ENCODE data around the gene ZFR2. TPM values are rescaled to one million over a fixed set of nuclear protein-coding genes. Genes with fewer than 3 reads are reported as not detected.

The ZFR2 gene
- total RNA-seq, 4 donors from 2014 or later: not detected

DNA sequence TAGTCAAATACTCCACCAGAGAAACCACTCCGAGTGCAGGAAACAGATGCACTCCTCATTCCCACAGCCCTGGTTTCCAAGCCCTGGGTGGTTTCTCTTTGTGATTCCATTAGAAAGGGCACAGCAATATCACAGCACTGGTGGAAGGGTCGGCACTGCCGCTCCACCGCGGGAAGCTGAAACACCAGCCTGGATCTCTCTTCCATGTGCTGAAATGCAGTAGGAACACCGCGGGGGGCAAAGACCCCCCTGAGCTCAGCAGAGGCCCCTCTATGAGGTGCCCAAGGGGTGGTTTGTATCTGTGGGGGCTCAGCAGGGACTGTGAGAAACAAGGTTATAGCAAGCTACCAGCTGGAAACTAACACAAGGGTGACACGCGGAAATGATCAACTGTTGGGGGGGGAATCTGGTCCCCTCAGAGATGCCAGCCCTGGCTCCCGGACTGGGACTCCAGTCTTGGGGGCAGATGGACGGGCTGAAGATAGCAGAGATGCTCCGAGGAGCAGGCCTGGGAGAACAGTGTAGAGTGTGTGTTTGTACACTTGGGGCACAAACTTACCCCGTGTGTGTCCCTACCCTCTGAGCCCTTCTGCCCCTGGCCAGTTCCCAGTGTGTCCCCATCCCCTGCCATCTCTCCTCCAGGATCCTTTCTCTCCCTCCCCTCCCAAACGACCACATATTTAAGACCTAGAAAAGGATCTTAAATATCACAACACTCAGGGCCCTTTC, 1.8 kb downstream of the ZFR2 start:
- Histone ChIP-seq H3K36me3 (no peaks in the 10 kb centered on the region), H3K4me1 (peaks cover 0 to 4% (median 0%) of the 10 kb centered on the region in 4 donors), H3K27me3 (peaks cover 57% of the 10 kb centered on the region), H3K27ac (no peak overlapping the region), H3K9me3 (no peaks in the 10 kb centered on the region), H3K4me3 (no peak overlapping the region)
- intact Hi-C loops (cut with DNase I; ENCODE audit: low total_unique reads) (no loop called here), in situ Hi-C loops (cut with MboI; ENCODE audit: low pct_ligation_motif_present in 1 of 4, low pct_unique_long_range_greater_than_20kb in 1 of 4, low sequenced_read_pairs in 3 of 4) (loop anchor here in 1 of 4 donors (10.0 kb wide), 1 partner anchor 358 kb away; the partner anchor contains the start of gene EBI3)
- no peak for DNase-seq
- TF ChIP-seq, protein P1, sequence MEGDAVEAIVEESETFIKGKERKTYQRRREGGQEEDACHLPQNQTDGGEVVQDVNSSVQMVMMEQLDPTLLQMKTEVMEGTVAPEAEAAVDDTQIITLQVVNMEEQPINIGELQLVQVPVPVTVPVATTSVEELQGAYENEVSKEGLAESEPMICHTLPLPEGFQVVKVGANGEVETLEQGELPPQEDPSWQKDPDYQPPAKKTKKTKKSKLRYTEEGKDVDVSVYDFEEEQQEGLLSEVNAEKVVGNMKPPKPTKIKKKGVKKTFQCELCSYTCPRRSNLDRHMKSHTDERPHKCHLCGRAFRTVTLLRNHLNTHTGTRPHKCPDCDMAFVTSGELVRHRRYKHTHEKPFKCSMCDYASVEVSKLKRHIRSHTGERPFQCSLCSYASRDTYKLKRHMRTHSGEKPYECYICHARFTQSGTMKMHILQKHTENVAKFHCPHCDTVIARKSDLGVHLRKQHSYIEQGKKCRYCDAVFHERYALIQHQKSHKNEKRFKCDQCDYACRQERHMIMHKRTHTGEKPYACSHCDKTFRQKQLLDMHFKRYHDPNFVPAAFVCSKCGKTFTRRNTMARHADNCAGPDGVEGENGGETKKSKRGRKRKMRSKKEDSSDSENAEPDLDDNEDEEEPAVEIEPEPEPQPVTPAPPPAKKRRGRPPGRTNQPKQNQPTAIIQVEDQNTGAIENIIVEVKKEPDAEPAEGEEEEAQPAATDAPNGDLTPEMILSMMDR (IDR thresholded peaks at IDR 0.05): no peak
- TF ChIP-seq EP300 (IDR thresholded peaks at IDR 0.05; ENCODE audit: low read depth): no peak
- 39 to 54% methylated on average over 8 to 14 of the region's 14 CpGs for WGBS, 2 donors (ENCODE audit: low coverage in 1 of 2)

DNA sequence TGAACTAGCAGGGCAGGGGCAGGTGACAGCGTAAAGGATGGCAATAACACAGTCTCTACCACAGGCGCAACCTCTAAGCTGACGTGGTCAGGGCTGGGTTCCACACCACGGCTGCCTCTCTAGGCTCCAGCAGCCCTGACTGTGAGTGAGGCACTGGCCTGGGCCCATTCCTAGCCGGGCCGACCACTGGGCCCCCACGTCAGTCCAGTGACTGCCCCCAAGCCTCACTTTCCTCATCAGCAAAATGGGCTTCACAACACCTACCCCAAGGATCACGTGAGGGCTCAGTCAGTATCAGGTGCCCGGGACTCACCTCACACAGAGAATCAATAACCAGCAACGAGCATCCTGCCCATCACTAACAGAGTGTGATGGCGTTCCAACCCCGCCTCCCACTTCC, 5.2 kb downstream of the ZFR2 start:
- 61% methylated on average over 7 of the region's 12 CpGs; no CpG with 5 or more reads in 1 of the 2 donors for WGBS, 2 donors (ENCODE audit: low coverage in 1 of 2)
- in situ Hi-C loops (cut with MboI; ENCODE audit: low pct_ligation_motif_present in 1 of 4, low pct_unique_long_range_greater_than_20kb in 1 of 4, low sequenced_read_pairs in 3 of 4) (loop anchor here in 1 of 4 donors (10.0 kb wide), 1 partner anchor 361 kb away; the partner anchor contains the start of gene EBI3), intact Hi-C loops (cut with DNase I; ENCODE audit: low total_unique reads) (no loop called here)
- no peaks in the 10 kb centered on the region for H3K36me3 ChIP-seq
- peaks cover 34% of the 10 kb centered on the region for H3K27me3 ChIP-seq
- H3K4me1 ChIP-seq: peaks cover 0 to under 1% (median 0%) of the 10 kb centered on the region in 4 donors
- TF ChIP-seq POLR2AphosphoS5 (IDR thresholded peaks at IDR 0.05): no peak
- TF ChIP-seq EP300 (IDR thresholded peaks at IDR 0.05; ENCODE audit: low read depth): no peak
- TF ChIP-seq, protein P1 (IDR thresholded peaks at IDR 0.05): no peak
- TF ChIP-seq POLR2A (IDR thresholded peaks at IDR 0.05): no peak
- no peak overlapping the region for H3K27ac ChIP-seq
- no peak overlapping the region for H3K4me3 ChIP-seq
- H3K9me3 ChIP-seq: no peaks in the 10 kb centered on the region
- DNase-seq: no peak

DNA sequence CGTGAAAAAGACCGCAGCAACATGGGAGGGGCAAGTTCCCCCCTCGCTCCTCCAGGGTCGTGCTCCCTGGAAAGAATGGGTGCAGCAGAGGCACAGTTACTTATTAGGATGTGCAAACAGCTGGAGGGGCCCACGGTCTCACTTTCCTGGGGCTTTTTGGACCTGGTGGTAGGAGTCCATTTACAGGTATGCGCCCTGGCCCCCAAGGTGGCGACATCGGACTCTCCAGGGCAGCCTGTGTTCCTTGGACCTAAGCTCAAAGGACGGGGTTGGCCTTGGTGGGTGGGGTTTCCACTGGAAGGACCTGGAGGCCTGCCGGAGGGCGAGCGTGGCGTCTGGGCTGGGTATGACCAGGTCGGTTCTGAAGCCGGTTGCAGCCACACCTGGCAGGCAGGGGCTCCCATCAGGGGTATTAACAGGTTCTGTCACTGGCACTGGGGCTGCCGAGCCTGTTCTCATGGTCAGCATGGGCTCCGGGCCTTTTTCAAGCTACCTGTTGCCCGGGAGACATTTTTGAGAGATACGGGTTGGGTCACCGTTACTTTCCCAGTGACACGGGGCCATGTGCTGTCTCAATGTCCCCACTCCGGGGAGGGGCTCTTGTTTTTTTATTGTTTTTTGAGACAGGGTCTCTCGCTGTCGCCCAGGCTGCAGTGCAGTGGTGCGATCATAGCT, 5.9 kb downstream of the ZFR2 start:
- peaks cover 27% of the 10 kb centered on the region for H3K27me3 ChIP-seq
- no peak overlapping the region for H3K4me3 ChIP-seq
- no peak for DNase-seq
- intact Hi-C loops (cut with DNase I; ENCODE audit: low total_unique reads): no loop called here
- TF ChIP-seq POLR2AphosphoS5 (IDR thresholded peaks at IDR 0.05): no peak
- no peaks in the 10 kb centered on the region for H3K9me3 ChIP-seq
- in situ Hi-C loops (cut with MboI; ENCODE audit: low pct_ligation_motif_present in 1 of 4, low pct_unique_long_range_greater_than_20kb in 1 of 4, low sequenced_read_pairs in 3 of 4): loop anchor here in 1 of 4 donors (10.0 kb wide), 1 partner anchor 362 kb away; the partner anchor contains the start of gene EBI3
- no peaks in the 10 kb centered on the region for H3K36me3 ChIP-seq
- 80% methylated on average over 24 of the region's 25 CpGs; no CpG with 5 or more reads in 1 of the 2 donors for WGBS, 2 donors (ENCODE audit: low coverage in 1 of 2)
- no peaks in the 10 kb centered on the region for H3K4me1 ChIP-seq
- no peak overlapping the region for H3K27ac ChIP-seq

DNA sequence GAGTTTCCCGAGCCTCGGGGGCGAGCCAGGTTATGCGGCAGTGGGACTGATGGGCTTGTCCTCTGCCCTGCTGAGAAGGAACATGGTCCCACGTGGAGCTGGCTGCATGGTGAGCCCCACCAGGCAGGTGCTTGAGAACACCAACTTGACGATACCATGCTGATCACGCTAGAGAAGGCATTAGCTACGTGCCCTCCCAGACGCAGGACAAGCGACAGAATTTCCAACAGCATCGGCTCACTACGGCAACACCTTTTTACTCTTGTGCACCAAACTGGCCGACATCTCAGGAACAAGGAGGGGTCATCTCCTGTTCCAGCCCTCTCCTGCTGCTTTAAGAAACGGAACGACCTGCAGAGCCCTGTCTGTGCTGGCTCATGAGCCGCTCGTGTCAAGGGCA, 8.3 kb downstream of the ZFR2 start:
- in situ Hi-C loops (cut with MboI; ENCODE audit: low pct_ligation_motif_present in 1 of 4, low pct_unique_long_range_greater_than_20kb in 1 of 4, low sequenced_read_pairs in 3 of 4): loop anchor here in 1 of 4 donors (10.0 kb wide), 1 partner anchor 364 kb away; the partner anchor contains the start of gene EBI3

More for the DNA sequence above, 8.3 kb downstream of the ZFR2 start:
- no peaks in the 10 kb centered on the region for H3K4me1 ChIP-seq
- H3K27ac ChIP-seq: no peak overlapping the region
- intact Hi-C loops (cut with DNase I; ENCODE audit: low total_unique reads): no loop called here
- TF ChIP-seq POLR2A (IDR thresholded peaks at IDR 0.05) (no peak), EP300 (IDR thresholded peaks at IDR 0.05; ENCODE audit: low read depth) (no peak), POLR2AphosphoS5 (IDR thresholded peaks at IDR 0.05) (no peak)
- TF ChIP-seq, protein P1 (IDR thresholded peaks at IDR 0.05): no peak
- WGBS, 2 donors (ENCODE audit: low coverage in 1 of 2): 85% methylated on average over 17 of the region's 17 CpGs; no CpG with 5 or more reads in 1 of the 2 donors
- peaks cover 4% of the 10 kb centered on the region for H3K27me3 ChIP-seq
- no peaks in the 10 kb centered on the region for H3K36me3 ChIP-seq
- no peak for DNase-seq
- H3K4me3 ChIP-seq: no peak overlapping the region
- no peaks in the 10 kb centered on the region for H3K9me3 ChIP-seq

All from transverse colon (tissue), 4 donors.